EH (cell line): ENCODE data around the gene CBX1.

ENCODE experiments used
- DNase-seq: peaks from one replicate; pipeline ENCODE4 v3.0.0-alpha.2; 2015; ENCODE audit warnings: low read depth

Gene CBX1

GRCh38 chr17:48025904-48026501, 75.3 kb downstream of the CBX1 start:
- peak; percentile 55 for DNase-seq

- DNase-seq: peak; percentile 98
These were observed 76.0 kb downstream of the CBX1 start for GRCh38 chr17:48025040-48025903.

- DNase-seq: peak; percentile 71
These were observed 76.9 kb downstream of the CBX1 start for GRCh38 chr17:48024149-48025039.

GRCh38 chr17:48023400-48024148, 77.7 kb downstream of the CBX1 start:
- DNase-seq: peak; percentile 76

GRCh38 chr17:48022901-48023300, 78.4 kb downstream of the CBX1 start:
- DNase-seq: no peak

- no peak for DNase-seq
These were observed 79.3 kb downstream of the CBX1 start for GRCh38 chr17:48021934-48022333.
